Large intestine (tissue), 3 donors: ENCODE data around the gene SSBP3. TPM values are rescaled to one million over a fixed set of nuclear protein-coding genes. Genes with fewer than 3 reads are reported as not detected.

ENCODE experiments used
- DNase-seq, 2 donors: peaks; one replicate each; pipeline versions ENCODE4 v3.0.0 to v3.0.0-alpha.2; 2013
- H3K27ac ChIP-seq: one replicate; pipeline ENCODE4 v1.5.1; 2013; ENCODE audit warnings: low read length
- H3K27me3 ChIP-seq: 2 replicates; pipeline ENCODE4 v1.6.1; 2013; ENCODE audit warnings: low read length; ENCODE audit not compliant: control insufficient read depth, insufficient read depth
- H3K36me3 ChIP-seq: 2 replicates; pipeline ENCODE4 v1.6.1; 2013; ENCODE audit warnings: low read length; ENCODE audit not compliant: control insufficient read depth, insufficient read depth
- H3K4me1 ChIP-seq: one replicate; pipeline ENCODE4 v1.6.1; 2013; ENCODE audit warnings: low read length; ENCODE audit not compliant: control insufficient read depth, insufficient read depth
- H3K4me3 ChIP-seq: one replicate; pipeline ENCODE4 v1.5.1; 2013; ENCODE audit warnings: low read length
- H3K9me3 ChIP-seq: one replicate; pipeline ENCODE4 v1.6.1; 2013; ENCODE audit warnings: mild to moderate bottlenecking, low read depth, low read length, moderate library complexity; ENCODE audit not compliant: control insufficient read depth
- WGBS: methylation state at CpG from one replicate; pipeline ENCODE4 v1.1.5; 2013; ENCODE audit warnings: low lambda C conversion rate; ENCODE audit not compliant: insufficient coverage; 5-methylcytosine and 5-hydroxymethylcytosine counted together
- polyA plus RNA-seq: library from polyadenylated mRNA; unstranded; fragments of 120-200 nt; gene quantifications from one replicate; pipeline ENCODE4 v1.2.1, GENCODE V29; 2013

Gene SSBP3
- polyA plus RNA-seq, 1 donor = 48.2 TPM

DNA sequence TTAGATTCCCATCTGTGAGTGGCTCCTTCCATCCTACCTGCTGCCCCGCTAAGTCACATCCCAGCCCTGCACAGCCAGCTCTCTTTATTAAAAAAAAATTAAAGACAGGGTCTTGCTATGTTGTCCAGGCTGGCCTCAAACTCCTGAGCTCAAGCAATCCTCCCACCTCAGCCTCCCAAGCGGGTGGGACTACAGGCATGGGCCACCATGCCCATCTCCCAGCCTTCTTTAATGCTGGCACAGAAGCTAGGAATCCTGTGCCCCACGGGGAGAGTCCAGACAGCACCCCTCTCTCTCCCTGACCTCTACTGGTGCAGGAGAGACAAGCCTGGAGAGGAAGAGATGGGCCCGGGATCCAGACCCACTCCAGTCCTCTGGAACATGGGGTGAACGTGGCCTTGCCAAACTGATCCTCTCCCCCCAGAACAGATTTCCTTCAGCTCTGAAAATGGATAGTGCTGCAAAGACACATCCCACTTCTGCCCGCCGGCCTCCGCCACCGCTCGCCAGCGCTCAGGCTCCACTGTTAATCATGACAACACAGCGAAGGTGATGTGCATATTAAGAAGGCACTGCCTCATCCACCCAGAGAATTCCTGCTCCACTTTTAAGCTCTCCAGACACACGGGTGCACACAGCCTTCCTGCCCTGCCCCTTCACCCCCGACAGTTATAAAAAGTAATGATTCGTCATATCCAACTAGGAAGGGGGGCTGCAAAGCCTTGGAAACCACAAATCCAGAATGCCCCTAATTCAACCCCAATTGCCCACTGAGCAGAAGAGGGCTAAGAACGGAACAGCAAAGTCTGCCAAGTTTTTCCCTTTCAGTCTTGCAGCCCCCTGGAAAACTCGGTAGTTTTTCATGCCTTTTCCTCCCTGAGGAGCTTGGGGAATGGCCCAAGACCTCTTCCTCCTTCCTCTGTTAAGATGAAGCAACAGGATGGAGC, 138.1 kb downstream of the SSBP3 start:
- Histone ChIP-seq H3K4me1 (peaks cover 16% of the 10 kb centered on the region), H3K9me3 (no peaks in the 10 kb centered on the region), H3K4me3 (no peak overlapping the region), H3K36me3 (peaks cover 9% of the 10 kb centered on the region), H3K27ac (no peak overlapping the region), H3K27me3 (no peaks in the 10 kb centered on the region)
- no CpG with 5 or more reads among the region's 17 CpGs for WGBS
- no peak for DNase-seq

GRCh38 chr1:54266908-54267307, 139.3 kb downstream of the SSBP3 start:
- WGBS = 100% methylated on average over 1 of the region's 5 CpGs
- Histone ChIP-seq H3K27ac (no peak overlapping the region), H3K36me3 (peaks cover 9% of the 10 kb centered on the region), H3K4me1 (peaks cover 4% of the 10 kb centered on the region), H3K27me3 (no peaks in the 10 kb centered on the region), H3K9me3 (no peaks in the 10 kb centered on the region), H3K4me3 (no peak overlapping the region)
- DNase-seq = no peak

- peaks cover 4% of the 10 kb centered on the region for H3K4me1 ChIP-seq
- no peaks in the 10 kb centered on the region for H3K27me3 ChIP-seq
- WGBS = no CpG with 5 or more reads among the region's 2 CpGs
- peaks cover 5% of the 10 kb centered on the region for H3K36me3 ChIP-seq
- H3K27ac ChIP-seq = no peak overlapping the region
- DNase-seq = no peak
- no peaks in the 10 kb centered on the region for H3K9me3 ChIP-seq
- no peak overlapping the region for H3K4me3 ChIP-seq
Measured at GRCh38 chr1:54266195-54266594, 140.0 kb downstream of the SSBP3 start.

DNA sequence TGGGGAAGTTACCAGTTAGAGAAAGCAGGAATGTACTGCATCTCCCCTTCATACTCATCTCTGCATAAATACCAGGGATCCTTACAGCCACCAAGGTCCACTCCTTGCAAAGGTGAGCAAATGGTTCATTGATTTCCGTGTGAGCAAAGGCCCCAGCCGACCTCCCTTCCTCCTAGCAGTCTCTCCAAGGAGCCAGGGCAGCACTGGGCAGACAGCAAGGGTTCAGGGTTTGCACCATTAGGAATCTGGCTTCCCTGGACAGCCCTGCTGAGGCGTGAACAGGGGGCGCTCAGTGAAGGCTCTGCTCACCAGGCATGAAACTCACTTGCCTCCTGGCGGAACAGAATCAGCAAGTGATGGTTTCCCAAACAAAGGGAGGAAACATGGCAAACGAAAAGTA, 140.5 kb downstream of the SSBP3 start:
- peaks cover 7% of the 10 kb centered on the region for H3K36me3 ChIP-seq
- H3K27ac ChIP-seq = no peak overlapping the region
- peaks cover 9% of the 10 kb centered on the region for H3K4me1 ChIP-seq
- no peaks in the 10 kb centered on the region for H3K27me3 ChIP-seq
- WGBS = 92% methylated on average over 2 of the region's 6 CpGs
- H3K9me3 ChIP-seq = no peaks in the 10 kb centered on the region
- no peak overlapping the region for H3K4me3 ChIP-seq
- DNase-seq = no peak

- Histone ChIP-seq H3K36me3 (peaks cover 7% of the 10 kb centered on the region), H3K4me1 (peaks cover 14% of the 10 kb centered on the region), H3K9me3 (no peaks in the 10 kb centered on the region), H3K4me3 (no peak overlapping the region), H3K27ac (no peak overlapping the region), H3K27me3 (no peaks in the 10 kb centered on the region)
- WGBS = 100% methylated on average over 1 of the region's 8 CpGs
- DNase-seq = no peak
Measured at GRCh38 chr1:54265126-54265525, 141.1 kb downstream of the SSBP3 start.

GRCh38 chr1:54263601-54264226, 142.5 kb downstream of the SSBP3 start:
- H3K9me3 ChIP-seq = no peaks in the 10 kb centered on the region
- H3K4me3 ChIP-seq = no peak overlapping the region
- peaks cover 27% of the 10 kb centered on the region for H3K4me1 ChIP-seq
- H3K27ac ChIP-seq = no peak overlapping the region
- H3K36me3 ChIP-seq = peaks cover 7% of the 10 kb centered on the region
- no peaks in the 10 kb centered on the region for H3K27me3 ChIP-seq
- no peak for DNase-seq
- WGBS = no CpG with 5 or more reads among the region's 6 CpGs

GRCh38 chr1:54262244-54262643, 143.9 kb downstream of the SSBP3 start:
- no peaks in the 10 kb centered on the region for H3K27me3 ChIP-seq
- H3K9me3 ChIP-seq = no peaks in the 10 kb centered on the region
- no CpG with 5 or more reads among the region's 7 CpGs for WGBS
- H3K4me3 ChIP-seq = no peak overlapping the region
- no peak overlapping the region for H3K27ac ChIP-seq
- peaks cover 7% of the 10 kb centered on the region for H3K36me3 ChIP-seq
- DNase-seq = no peak
- H3K4me1 ChIP-seq = peaks cover 41% of the 10 kb centered on the region

GRCh38 chr1:54260810-54261209, 145.4 kb downstream of the SSBP3 start:
- DNase-seq = no peak
- H3K36me3 ChIP-seq = peaks cover 5% of the 10 kb centered on the region
- H3K27me3 ChIP-seq = no peaks in the 10 kb centered on the region
- H3K27ac ChIP-seq = no peak overlapping the region
- H3K4me1 ChIP-seq = peaks cover 53% of the 10 kb centered on the region
- H3K4me3 ChIP-seq = no peak overlapping the region
- no CpG with 5 or more reads among the region's 10 CpGs for WGBS
- H3K9me3 ChIP-seq = no peaks in the 10 kb centered on the region

DNA sequence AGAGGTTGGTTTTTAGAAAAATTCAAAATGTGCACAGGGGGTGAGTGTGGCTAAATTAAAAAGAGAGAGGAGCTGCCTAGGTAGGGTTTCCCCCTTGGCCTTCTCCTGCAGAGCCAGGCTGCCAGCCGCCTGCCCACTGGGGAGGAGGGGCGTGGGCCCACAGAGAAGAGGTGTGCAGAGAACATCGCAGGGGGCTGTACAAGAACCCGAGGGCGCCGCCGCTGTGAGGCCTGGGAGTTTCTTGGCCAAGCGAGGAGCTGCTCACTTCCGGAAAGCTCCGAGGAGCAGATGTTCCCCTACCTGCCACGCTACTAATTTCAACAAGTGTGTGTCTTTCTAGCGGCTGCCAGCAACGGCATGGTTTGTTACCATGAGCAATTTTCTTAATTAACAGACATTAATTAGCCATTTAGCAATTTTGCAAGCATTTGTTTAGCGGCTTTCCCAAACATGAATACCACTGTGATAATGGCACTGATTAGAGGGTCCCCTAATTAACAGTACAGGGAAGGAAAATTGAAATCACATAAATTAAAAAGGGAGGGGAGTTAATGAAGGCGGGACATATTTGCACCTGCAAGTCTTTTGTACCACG, 146.6 kb downstream of the SSBP3 start:
- no peak overlapping the region for H3K4me3 ChIP-seq
- DNase-seq = no peak
- H3K27me3 ChIP-seq = no peaks in the 10 kb centered on the region
- peaks cover 5% of the 10 kb centered on the region for H3K36me3 ChIP-seq
- no peaks in the 10 kb centered on the region for H3K9me3 ChIP-seq
- no peak overlapping the region for H3K27ac ChIP-seq
- WGBS = 17% methylated on average over 1 of the region's 16 CpGs
- H3K4me1 ChIP-seq = peaks cover 63% of the 10 kb centered on the region

DNA sequence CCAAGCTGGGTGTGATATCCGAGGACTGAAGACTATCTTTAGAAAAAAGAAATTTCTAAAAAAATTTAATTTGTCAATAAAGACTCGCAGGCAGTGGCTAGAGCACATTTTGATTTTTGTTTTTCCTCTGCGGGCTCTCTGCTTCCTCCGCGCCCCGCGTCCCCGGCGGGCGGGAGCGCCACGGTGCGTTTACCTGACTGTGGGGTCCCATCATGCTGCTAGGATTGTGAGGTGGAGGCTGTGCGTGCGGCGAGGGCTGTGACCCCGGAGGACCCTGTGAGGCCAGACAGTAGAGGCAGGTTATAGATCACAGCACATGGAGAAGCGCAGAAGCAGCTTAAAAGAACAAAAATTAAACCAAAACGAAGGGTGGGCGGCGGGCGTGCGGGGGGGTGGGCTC, 148.3 kb downstream of the SSBP3 start:
- 73% methylated on average over 2 of the region's 23 CpGs for WGBS
- DNase-seq = no peak
- H3K4me3 ChIP-seq = no peak overlapping the region
- no peaks in the 10 kb centered on the region for H3K27me3 ChIP-seq
- peak overlapping the region; percentile 62 for H3K27ac ChIP-seq
- no peaks in the 10 kb centered on the region for H3K9me3 ChIP-seq
- peaks cover 77% of the 10 kb centered on the region for H3K4me1 ChIP-seq
- peaks cover 6% of the 10 kb centered on the region for H3K36me3 ChIP-seq
